WTC11 (cell line): ENCODE measurements around the gene RRAGD. TPM values are rescaled to one million over a fixed set of nuclear protein-coding genes. Genes with fewer than 3 reads are reported as not detected.

ENCODE experiments used
- CBFB ChIP-seq: sonication (generic); formaldehyde crosslinking; IDR thresholded peaks from 2 replicates; pipeline ENCODE4 v1.8.1; 2022; ENCODE audit warnings: mild to moderate bottlenecking, low read depth, missing genetic modification reagents
- ETV6 ChIP-seq: sonication (generic); formaldehyde crosslinking; IDR thresholded peaks from 2 replicates; pipeline ENCODE4 v1.8.1; 2022; ENCODE audit warnings: mild to moderate bottlenecking, missing genetic modification reagents
- FOXJ3 ChIP-seq: sonication (generic); formaldehyde crosslinking; IDR thresholded peaks from 2 replicates; pipeline ENCODE4 v1.9.0; 2021; ENCODE audit warnings: missing genetic modification reagents, mild to moderate bottlenecking, borderline replicate concordance
- FOXP1 ChIP-seq: sonication (generic); formaldehyde crosslinking; IDR thresholded peaks from 2 replicates; pipeline ENCODE4 v1.8.0; 2022; ENCODE audit warnings: missing genetic modification reagents, mild to moderate bottlenecking, moderate library complexity, borderline replicate concordance
- GRHL2 ChIP-seq: fragments of 250-450 bp; sonication (Bioruptor Pico); IDR thresholded peaks from 2 replicates; pipeline ENCODE4 v1.8.0; 2022; ENCODE audit warnings: mild to moderate bottlenecking, moderate library complexity; ENCODE audit not compliant: insufficient replicate concordance, severe bottlenecking
- HMGA2 ChIP-seq: fragments of 250-450 bp; sonication (Bioruptor Pico); IDR thresholded peaks from 2 replicates; pipeline ENCODE4 v1.4.0; 2021; ENCODE audit warnings: mild to moderate bottlenecking, moderate library complexity
- MXD4 ChIP-seq: fragments of 250-450 bp; sonication (Bioruptor Pico); IDR thresholded peaks from 2 replicates; pipeline ENCODE4 v1.8.0; 2021; ENCODE audit warnings: mild to moderate bottlenecking, moderate library complexity, borderline replicate concordance
- NFATC4 ChIP-seq: fragments of 250-450 bp; sonication (Bioruptor Pico); IDR thresholded peaks from 2 replicates; pipeline ENCODE4 v1.9.0; 2021; ENCODE audit warnings: mild to moderate bottlenecking
- PRRX2 ChIP-seq: fragments of 250-450 bp; sonication (Bioruptor Pico); IDR thresholded peaks from 2 replicates; pipeline ENCODE4 v1.8.0; 2021; ENCODE audit warnings: mild to moderate bottlenecking
- SOX15 ChIP-seq: fragments of 250-450 bp; sonication (Bioruptor Pico); IDR thresholded peaks from 2 replicates; pipeline ENCODE4 v1.9.0; 2021; ENCODE audit warnings: mild to moderate bottlenecking
- SP1 ChIP-seq: sonication (generic); formaldehyde crosslinking; conservative IDR thresholded peaks from 2 replicates; pipeline ENCODE4 v1.8.1; 2022; ENCODE audit warnings: missing genetic modification reagents
- TCF7 ChIP-seq: sonication (generic); formaldehyde crosslinking; IDR thresholded peaks from 2 replicates; pipeline ENCODE4 v1.8.0; 2022; ENCODE audit warnings: mild to moderate bottlenecking, low read depth, missing genetic modification reagents, moderate library complexity
- TEAD4 ChIP-seq: sonication (generic); formaldehyde crosslinking; IDR thresholded peaks from 2 replicates; pipeline ENCODE4 v1.8.0; 2022; ENCODE audit warnings: mild to moderate bottlenecking, missing genetic modification reagents
- TP53 ChIP-seq: sonication (generic); formaldehyde crosslinking; IDR thresholded peaks from 2 replicates; pipeline ENCODE4 v1.8.1; 2023; ENCODE audit warnings: mild to moderate bottlenecking, missing genetic modification reagents
- ZNF121 ChIP-seq: sonication (generic); formaldehyde crosslinking; IDR thresholded peaks from 2 replicates; pipeline ENCODE4 v1.8.0; 2023; ENCODE audit warnings: missing genetic modification reagents
- ZNF138 ChIP-seq: sonication (generic); formaldehyde crosslinking; conservative IDR thresholded peaks from 2 replicates; pipeline ENCODE4 v1.8.1; 2022; ENCODE audit warnings: mild to moderate bottlenecking, moderate library complexity, missing genetic modification reagents
- ZNF219 ChIP-seq: sonication (generic); formaldehyde crosslinking; IDR thresholded peaks from 2 replicates; pipeline ENCODE4 v1.8.0; 2023; ENCODE audit warnings: missing genetic modification reagents, mild to moderate bottlenecking, borderline replicate concordance
- ZNF232 ChIP-seq: sonication (generic); formaldehyde crosslinking; IDR thresholded peaks from 2 replicates; pipeline ENCODE4 v1.8.0; 2022; ENCODE audit warnings: mild to moderate bottlenecking, missing genetic modification reagents
- ZNF263 ChIP-seq: sonication (generic); formaldehyde crosslinking; IDR thresholded peaks from 2 replicates; pipeline ENCODE4 v1.8.1; 2022; ENCODE audit warnings: low read depth, mild to moderate bottlenecking, moderate library complexity, missing genetic modification reagents
- ZNF317 ChIP-seq: sonication (generic); formaldehyde crosslinking; IDR thresholded peaks from 2 replicates; pipeline ENCODE4 v1.8.1; 2023; ENCODE audit warnings: low read depth, mild to moderate bottlenecking, moderate library complexity, missing genetic modification reagents, borderline replicate concordance
- total RNA-seq: library from RNA; stranded (reverse); gene quantifications from 3 replicates; pipeline ENCODE4 v1.2.3, GENCODE V29; 2021
- TF ChIP-seq, protein P1 (sequence below): fragments of 250-450 bp; sonication (Bioruptor Pico); conservative IDR thresholded peaks from 2 replicates; pipeline ENCODE4 v1.9.0; 2021; ENCODE audit warnings: mild to moderate bottlenecking
- TF ChIP-seq, protein P2 (sequence below): sonication (generic); formaldehyde crosslinking; IDR thresholded peaks from 2 replicates; pipeline ENCODE4 v1.8.1; 2022; ENCODE audit warnings: missing genetic modification reagents, borderline replicate concordance
- TF ChIP-seq, protein P3 (sequence below): sonication (generic); formaldehyde crosslinking; IDR thresholded peaks from 2 replicates; pipeline ENCODE4 v1.8.0; 2022; ENCODE audit warnings: mild to moderate bottlenecking, missing genetic modification reagents
- TF ChIP-seq, protein P4 (sequence below): sonication (generic); formaldehyde crosslinking; IDR thresholded peaks from 2 replicates; pipeline ENCODE4 v1.8.1; 2022; ENCODE audit warnings: mild to moderate bottlenecking, missing genetic modification reagents, moderate library complexity, borderline replicate concordance
- TF ChIP-seq, protein P5 (sequence below): sonication (generic); formaldehyde crosslinking; conservative IDR thresholded peaks from 2 replicates; pipeline ENCODE4 v1.8.1; 2022; ENCODE audit warnings: mild to moderate bottlenecking, missing genetic modification reagents
- TF ChIP-seq, protein P6 (sequence below): sonication (generic); formaldehyde crosslinking; IDR thresholded peaks from 2 replicates; pipeline ENCODE4 v1.8.1; 2023; ENCODE audit warnings: mild to moderate bottlenecking, missing genetic modification reagents
- TF ChIP-seq, protein P7 (sequence below): sonication (generic); formaldehyde crosslinking; IDR thresholded peaks from 2 replicates; pipeline ENCODE4 v1.8.0; 2022; ENCODE audit warnings: missing genetic modification reagents

Gene RRAGD
- total RNA-seq, 1 experiment from 2014 or later = 25.4 TPM

DNA sequence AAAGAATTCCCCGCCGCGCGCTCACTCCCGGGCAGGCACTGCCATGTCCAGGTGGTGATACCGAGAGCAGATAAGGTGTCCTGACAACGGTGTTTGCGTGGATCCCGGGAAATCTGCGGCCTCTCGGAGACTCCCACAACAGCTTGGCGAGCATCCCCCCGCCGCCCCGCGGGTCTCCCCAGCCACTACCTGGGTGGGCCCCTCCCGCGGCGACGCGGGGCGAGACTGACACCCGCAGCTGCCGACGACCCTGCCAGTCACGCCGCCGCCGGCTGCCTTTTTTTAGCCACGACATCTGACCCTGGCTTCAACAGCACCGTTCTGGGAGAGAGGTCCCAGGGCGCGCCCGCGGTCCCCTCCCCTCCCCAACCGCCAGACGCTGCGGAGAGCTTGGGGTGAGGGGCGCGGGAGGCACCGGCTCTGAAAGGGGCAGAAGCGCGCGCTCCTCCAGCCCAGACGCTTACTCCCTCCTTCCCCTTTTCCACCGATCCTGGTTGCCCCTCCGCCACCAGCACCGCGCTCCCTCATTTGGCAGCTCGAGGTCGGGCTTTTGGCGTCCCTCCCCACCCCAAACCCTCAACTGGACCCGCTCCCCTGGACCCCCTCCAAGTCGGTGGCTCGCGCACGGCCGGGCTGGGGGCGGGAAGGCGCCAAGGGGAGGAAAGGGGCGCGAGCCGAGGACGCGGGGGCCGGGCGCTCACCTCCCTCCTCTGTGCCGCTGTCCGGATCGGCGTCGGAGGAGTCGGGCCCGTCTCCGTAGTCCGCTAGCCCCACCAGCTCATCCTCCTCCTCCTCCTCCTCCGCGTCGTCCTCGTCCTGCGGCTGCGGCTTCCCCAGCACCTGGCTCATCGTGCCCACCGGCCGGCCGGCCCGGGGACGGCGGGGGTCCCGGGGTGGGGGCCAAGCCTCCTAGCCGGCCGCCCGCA is 665 bp downstream of the RRAGD start (continued):
- TF ChIP-seq, protein P1, sequence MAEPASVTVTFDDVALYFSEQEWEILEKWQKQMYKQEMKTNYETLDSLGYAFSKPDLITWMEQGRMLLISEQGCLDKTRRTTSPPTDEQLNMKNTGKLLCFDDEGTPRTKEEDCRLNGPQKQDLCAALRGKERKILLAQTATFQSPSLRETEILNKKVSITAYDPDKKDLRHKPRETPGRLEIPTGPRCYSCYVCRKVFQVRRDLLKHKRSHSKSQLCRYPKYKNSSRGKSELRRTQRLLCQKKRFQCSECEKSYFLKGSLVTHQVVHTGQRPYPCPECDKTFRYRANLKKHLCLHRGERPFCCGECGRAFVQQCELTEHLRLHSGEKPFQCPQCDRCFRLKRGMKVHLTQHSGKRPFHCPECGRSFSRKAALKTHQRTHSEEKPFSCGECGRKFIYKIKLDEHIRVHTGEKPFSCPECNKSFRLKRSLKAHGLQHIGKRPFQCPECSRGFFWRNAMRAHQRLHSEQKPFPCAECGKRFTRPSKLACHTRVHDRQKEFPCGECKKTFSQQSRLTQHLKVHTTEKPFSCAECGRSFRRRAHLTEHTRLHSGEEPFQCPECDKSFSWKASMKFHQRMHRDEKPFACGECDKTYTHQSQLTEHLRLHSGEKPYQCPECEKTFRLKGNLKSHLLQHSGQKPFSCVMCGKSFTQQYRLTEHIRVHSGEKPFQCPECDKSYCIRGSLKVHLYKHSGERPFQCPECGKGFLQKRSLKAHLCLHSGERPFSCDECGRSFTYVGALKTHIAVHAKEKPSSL = no peak
- TF ChIP-seq GRHL2 (CRISPR knock-in tag) (no peak), ZNF121 (peak; percentile 96), ZNF138 (no peak), TCF7 (no peak), FOXJ3 (CRISPR knock-in tag) (no peak), ZNF317 (CRISPR knock-in tag) (no peak), ZNF263 (CRISPR knock-in tag) (peak; percentile 78), MXD4 (CRISPR knock-in tag) (no peak), ZNF219 (CRISPR knock-in tag) (no peak), CBFB (CRISPR knock-in tag) (no peak), TEAD4 (CRISPR knock-in tag) (no peak), ZNF232 (CRISPR knock-in tag) (0 out of 2 replicates have a peak, but pooled peaks have one; percentile 16), FOXP1 (CRISPR knock-in tag) (no peak; the same call in 1 of the 2 replicates), SOX15 (CRISPR knock-in tag) (no peak), TP53 (CRISPR knock-in tag) (no peak), HMGA2 (CRISPR knock-in tag) (no peak), PRRX2 (CRISPR knock-in tag) (no peak), NFATC4 (no peak), SP1 (peak; percentile 52), ETV6 (CRISPR knock-in tag) (no peak; the same call in 1 of the 2 replicates)
- TF ChIP-seq, protein P2, sequence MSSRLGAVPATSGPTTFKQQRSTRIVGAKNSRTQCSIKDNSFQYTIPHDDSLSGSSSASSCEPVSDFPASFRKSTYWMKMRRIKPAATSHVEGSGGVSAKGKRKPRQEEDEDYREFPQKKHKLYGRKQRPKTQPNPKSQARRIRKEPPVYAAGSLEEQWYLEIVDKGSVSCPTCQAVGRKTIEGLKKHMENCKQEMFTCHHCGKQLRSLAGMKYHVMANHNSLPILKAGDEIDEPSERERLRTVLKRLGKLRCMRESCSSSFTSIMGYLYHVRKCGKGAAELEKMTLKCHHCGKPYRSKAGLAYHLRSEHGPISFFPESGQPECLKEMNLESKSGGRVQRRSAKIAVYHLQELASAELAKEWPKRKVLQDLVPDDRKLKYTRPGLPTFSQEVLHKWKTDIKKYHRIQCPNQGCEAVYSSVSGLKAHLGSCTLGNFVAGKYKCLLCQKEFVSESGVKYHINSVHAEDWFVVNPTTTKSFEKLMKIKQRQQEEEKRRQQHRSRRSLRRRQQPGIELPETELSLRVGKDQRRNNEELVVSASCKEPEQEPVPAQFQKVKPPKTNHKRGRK (CRISPR knock-in tag) = no peak
- TF ChIP-seq, protein P3, sequence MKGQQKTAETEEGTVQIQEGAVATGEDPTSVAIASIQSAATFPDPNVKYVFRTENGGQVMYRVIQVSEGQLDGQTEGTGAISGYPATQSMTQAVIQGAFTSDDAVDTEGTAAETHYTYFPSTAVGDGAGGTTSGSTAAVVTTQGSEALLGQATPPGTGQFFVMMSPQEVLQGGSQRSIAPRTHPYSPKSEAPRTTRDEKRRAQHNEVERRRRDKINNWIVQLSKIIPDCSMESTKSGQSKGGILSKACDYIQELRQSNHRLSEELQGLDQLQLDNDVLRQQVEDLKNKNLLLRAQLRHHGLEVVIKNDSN (CRISPR knock-in tag) = 0 out of 2 replicates have a peak, but pooled peaks have one; percentile 2
- TF ChIP-seq, protein P4, sequence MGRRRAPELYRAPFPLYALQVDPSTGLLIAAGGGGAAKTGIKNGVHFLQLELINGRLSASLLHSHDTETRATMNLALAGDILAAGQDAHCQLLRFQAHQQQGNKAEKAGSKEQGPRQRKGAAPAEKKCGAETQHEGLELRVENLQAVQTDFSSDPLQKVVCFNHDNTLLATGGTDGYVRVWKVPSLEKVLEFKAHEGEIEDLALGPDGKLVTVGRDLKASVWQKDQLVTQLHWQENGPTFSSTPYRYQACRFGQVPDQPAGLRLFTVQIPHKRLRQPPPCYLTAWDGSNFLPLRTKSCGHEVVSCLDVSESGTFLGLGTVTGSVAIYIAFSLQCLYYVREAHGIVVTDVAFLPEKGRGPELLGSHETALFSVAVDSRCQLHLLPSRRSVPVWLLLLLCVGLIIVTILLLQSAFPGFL (CRISPR knock-in tag) = no peak
- TF ChIP-seq, protein P5, sequence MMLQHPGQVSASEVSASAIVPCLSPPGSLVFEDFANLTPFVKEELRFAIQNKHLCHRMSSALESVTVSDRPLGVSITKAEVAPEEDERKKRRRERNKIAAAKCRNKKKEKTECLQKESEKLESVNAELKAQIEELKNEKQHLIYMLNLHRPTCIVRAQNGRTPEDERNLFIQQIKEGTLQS = no peak
- TF ChIP-seq, protein P6, sequence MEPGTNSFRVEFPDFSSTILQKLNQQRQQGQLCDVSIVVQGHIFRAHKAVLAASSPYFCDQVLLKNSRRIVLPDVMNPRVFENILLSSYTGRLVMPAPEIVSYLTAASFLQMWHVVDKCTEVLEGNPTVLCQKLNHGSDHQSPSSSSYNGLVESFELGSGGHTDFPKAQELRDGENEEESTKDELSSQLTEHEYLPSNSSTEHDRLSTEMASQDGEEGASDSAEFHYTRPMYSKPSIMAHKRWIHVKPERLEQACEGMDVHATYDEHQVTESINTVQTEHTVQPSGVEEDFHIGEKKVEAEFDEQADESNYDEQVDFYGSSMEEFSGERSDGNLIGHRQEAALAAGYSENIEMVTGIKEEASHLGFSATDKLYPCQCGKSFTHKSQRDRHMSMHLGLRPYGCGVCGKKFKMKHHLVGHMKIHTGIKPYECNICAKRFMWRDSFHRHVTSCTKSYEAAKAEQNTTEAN (CRISPR knock-in tag) = 0 out of 2 replicates have a peak, but pooled peaks have one; percentile 52
- TF ChIP-seq, protein P7, sequence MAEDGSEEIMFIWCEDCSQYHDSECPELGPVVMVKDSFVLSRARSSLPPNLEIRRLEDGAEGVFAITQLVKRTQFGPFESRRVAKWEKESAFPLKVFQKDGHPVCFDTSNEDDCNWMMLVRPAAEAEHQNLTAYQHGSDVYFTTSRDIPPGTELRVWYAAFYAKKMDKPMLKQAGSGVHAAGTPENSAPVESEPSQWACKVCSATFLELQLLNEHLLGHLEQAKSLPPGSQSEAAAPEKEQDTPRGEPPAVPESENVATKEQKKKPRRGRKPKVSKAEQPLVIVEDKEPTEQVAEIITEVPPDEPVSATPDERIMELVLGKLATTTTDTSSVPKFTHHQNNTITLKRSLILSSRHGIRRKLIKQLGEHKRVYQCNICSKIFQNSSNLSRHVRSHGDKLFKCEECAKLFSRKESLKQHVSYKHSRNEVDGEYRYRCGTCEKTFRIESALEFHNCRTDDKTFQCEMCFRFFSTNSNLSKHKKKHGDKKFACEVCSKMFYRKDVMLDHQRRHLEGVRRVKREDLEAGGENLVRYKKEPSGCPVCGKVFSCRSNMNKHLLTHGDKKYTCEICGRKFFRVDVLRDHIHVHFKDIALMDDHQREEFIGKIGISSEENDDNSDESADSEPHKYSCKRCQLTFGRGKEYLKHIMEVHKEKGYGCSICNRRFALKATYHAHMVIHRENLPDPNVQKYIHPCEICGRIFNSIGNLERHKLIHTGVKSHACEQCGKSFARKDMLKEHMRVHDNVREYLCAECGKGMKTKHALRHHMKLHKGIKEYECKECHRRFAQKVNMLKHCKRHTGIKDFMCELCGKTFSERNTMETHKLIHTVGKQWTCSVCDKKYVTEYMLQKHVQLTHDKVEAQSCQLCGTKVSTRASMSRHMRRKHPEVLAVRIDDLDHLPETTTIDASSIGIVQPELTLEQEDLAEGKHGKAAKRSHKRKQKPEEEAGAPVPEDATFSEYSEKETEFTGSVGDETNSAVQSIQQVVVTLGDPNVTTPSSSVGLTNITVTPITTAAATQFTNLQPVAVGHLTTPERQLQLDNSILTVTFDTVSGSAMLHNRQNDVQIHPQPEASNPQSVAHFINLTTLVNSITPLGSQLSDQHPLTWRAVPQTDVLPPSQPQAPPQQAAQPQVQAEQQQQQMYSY (CRISPR knock-in tag) = no peak
